GM23338 (cell line): ENCODE results near the gene MET. TPM values are rescaled to one million over a fixed set of nuclear protein-coding genes. Genes with fewer than 3 reads are reported as not detected.

Source experiments
- ATAC-seq: fragments of 200-7000 bp; cut with Tn5 transposase; 3 replicates; pipeline ENCODE4 v1.9.1; 2020
- DNase-seq: peaks from one replicate; pipeline ENCODE4 v3.0.0-alpha.2; 2015; ENCODE audit warnings: low spot score
- H2AFZ ChIP-seq: fragments of 200-600 bp; sonication (generic); 2 replicates; pipeline ENCODE4 v1.8.0; 2016; ENCODE audit warnings: antibody characterized with exemption, mild to moderate bottlenecking, moderate library complexity
- H3F3A ChIP-seq: fragments of 200-600 bp; sonication (generic); replicated peaks from 2 replicates; pipeline ENCODE4 v1.8.0; 2017; ENCODE audit warnings: antibody characterized with exemption, mixed run types, low read depth
- H3K27ac ChIP-seq: fragments of 200-600 bp; sonication (generic); 2 replicates; pipeline ENCODE4 v1.6.1; 2016; ENCODE audit warnings: low read depth
- H3K27me3 ChIP-seq: fragments of 200-600 bp; sonication (generic); 2 replicates; pipeline ENCODE4 v1.8.0; 2016; ENCODE audit warnings: mild to moderate bottlenecking, mixed run types, moderate library complexity; ENCODE audit not compliant: insufficient read depth
- H3K36me3 ChIP-seq: fragments of 200-600 bp; sonication (generic); 2 replicates; pipeline ENCODE4 v1.8.0; 2016; ENCODE audit warnings: mild to moderate bottlenecking; ENCODE audit not compliant: insufficient read depth
- H3K4me1 ChIP-seq: fragments of 200-600 bp; sonication (generic); 2 replicates; pipeline ENCODE4 v1.8.0; 2016; ENCODE audit warnings: mild to moderate bottlenecking, moderate library complexity; ENCODE audit not compliant: insufficient read depth
- H3K4me2 ChIP-seq: fragments of 200-600 bp; sonication (generic); 2 replicates; pipeline ENCODE4 v1.7.1; 2017; ENCODE audit warnings: mixed run types
- H3K4me3 ChIP-seq: fragments of 200-600 bp; sonication (generic); 2 replicates; pipeline ENCODE4 v1.6.1; 2016; ENCODE audit warnings: mixed run types
- H3K79me2 ChIP-seq: fragments of 200-600 bp; sonication (generic); replicated peaks from 2 replicates; pipeline ENCODE4 v1.8.0; 2017; ENCODE audit warnings: mild to moderate bottlenecking; ENCODE audit not compliant: insufficient read depth
- H3K9me2 ChIP-seq: fragments of 200-600 bp; sonication (generic); 2 replicates; pipeline ENCODE4 v1.8.0; 2017; ENCODE audit not compliant: insufficient read depth
- H4K20me1 ChIP-seq: fragments of 200-600 bp; sonication (generic); replicated peaks from 2 replicates; pipeline ENCODE4 v1.8.0; 2017; ENCODE audit warnings: mild to moderate bottlenecking; ENCODE audit not compliant: insufficient read depth
- H3K27ac Mint-ChIP-seq: 2 replicates; pipeline ENCODE4 v1.8.0; 2020; ENCODE audit warnings: inconsistent platforms, mild to moderate bottlenecking, moderate library complexity, mixed read lengths
- H3K27me3 Mint-ChIP-seq: 3 replicates; pipeline ENCODE4 v1.8.0; 2022; ENCODE audit warnings: low read depth, mild to moderate bottlenecking, moderate library complexity, mixed read lengths, inconsistent platforms; ENCODE audit not compliant: insufficient read depth, poor library complexity
- H3K36me3 Mint-ChIP-seq: 3 replicates; pipeline ENCODE4 v1.8.0; 2021; ENCODE audit warnings: low read depth, mild to moderate bottlenecking, inconsistent platforms, moderate library complexity, mixed read lengths
- H3K4me1 Mint-ChIP-seq: 3 replicates; pipeline ENCODE4 v1.8.0; 2020; ENCODE audit warnings: mild to moderate bottlenecking, inconsistent platforms, mixed read lengths
- H3K4me3 Mint-ChIP-seq: 3 replicates; pipeline ENCODE4 v1.8.0; 2021; ENCODE audit warnings: moderate library complexity, mild to moderate bottlenecking, inconsistent platforms, mixed read lengths
- H3K9me3 Mint-ChIP-seq: 3 replicates; pipeline ENCODE4 v1.8.0; 2020; ENCODE audit warnings: moderate library complexity, mild to moderate bottlenecking, inconsistent platforms, mixed read lengths
- EZH2 ChIP-seq: fragments of 200-600 bp; sonication (generic); IDR thresholded peaks from one replicate; pipeline ENCODE4 v1.8.0; 2017; ENCODE audit warnings: antibody characterized with exemption, mild to moderate bottlenecking, low read depth; ENCODE audit not compliant: unreplicated experiment
- EZH2phosphoT487 ChIP-seq: fragments of 200-600 bp; sonication (generic); IDR thresholded peaks from one replicate; pipeline ENCODE4 v1.8.1; 2018; ENCODE audit warnings: antibody characterized with exemption; ENCODE audit not compliant: unreplicated experiment
- JUNB ChIP-seq: IDR thresholded peaks from one replicate; pipeline ENCODE4 v1.6.1; 2016; ENCODE audit warnings: antibody characterized with exemption; ENCODE audit not compliant: unreplicated experiment
- NANOG ChIP-seq: IDR thresholded peaks from 2 replicates; pipeline ENCODE4 v1.6.1; 2016; ENCODE audit warnings: antibody characterized with exemption, borderline replicate concordance
- POLR2AphosphoS5 ChIP-seq: IDR thresholded peaks from 2 replicates; pipeline ENCODE4 v1.6.1; 2016; ENCODE audit warnings: antibody characterized with exemption, low read depth
- STAT1 ChIP-seq: IDR thresholded peaks from one replicate; pipeline ENCODE4 v1.6.1; 2016; ENCODE audit warnings: antibody characterized with exemption; ENCODE audit not compliant: unreplicated experiment
- ZNF114 ChIP-seq: fragments of 250-450 bp; sonication (Bioruptor Pico); IDR thresholded peaks from 2 replicates; pipeline ENCODE4 v1.5.0; 2020; ENCODE audit warnings: mild to moderate bottlenecking, moderate library complexity
- ZNF331 ChIP-seq: fragments of 250-450 bp; sonication (Bioruptor Pico); IDR thresholded peaks from 2 replicates; pipeline ENCODE4 v1.5.0; 2020; ENCODE audit warnings: low read depth, mild to moderate bottlenecking, moderate library complexity
- ZNF462 ChIP-seq: fragments of 250-450 bp; sonication (Bioruptor Pico); IDR thresholded peaks from 2 replicates; pipeline ENCODE4 v1.5.0; 2020; ENCODE audit warnings: mild to moderate bottlenecking, moderate library complexity
- polyA plus RNA-seq: library from polyadenylated mRNA; unstranded; fragments of >200 nt; fragmentation: Nextera tagmentation; extraction: Ambion mirVana; gene quantifications from 2 replicates; pipeline ENCODE4 v1.2.1, GENCODE V29; 2016
- total RNA-seq: library from RNA; depleted of rRNA; stranded (reverse); fragments of >200 nt; shearing (Covaris generic); gene quantifications from 2 replicates; pipeline ENCODE4 v1.2.3, GENCODE V29; 2014
- TF ChIP-seq, protein P1 (sequence below), 2 experiments: fragments of 200-600 bp in 1 of 2; sonication (generic) in 1 of 2; conservative IDR thresholded peaks; 2 replicates each; pipeline versions ENCODE4 v1.5.1 to v1.6.1; 2016 to 2017; ENCODE audit warnings: antibody characterized with exemption in 2 of 2, low read depth in 2 of 2, mild to moderate bottlenecking in 2 of 2, moderate library complexity in 1 of 2
- TF ChIP-seq, protein P2 (sequence below): IDR thresholded peaks from 2 replicates; pipeline ENCODE4 v1.6.1; 2016; ENCODE audit warnings: antibody characterized with exemption

Gene MET
- total and polyA plus RNA-seq, 2 experiments from 2014 or later = 4.8 to 23.1 TPM

GRCh38 chr7:116711790-116712189, 39.8 kb downstream of the MET start:
- ATAC-seq = no peak
- Histone ChIP-seq H2AFZ (no peak overlapping the region), H3F3A (no peaks in the 10 kb centered on the region), H3K4me3 (no peak overlapping the region), H3K36me3 (no peaks in the 10 kb centered on the region), H4K20me1 (no peaks in the 10 kb centered on the region), H3K27ac (no peak overlapping the region), H3K27me3 (no peaks in the 10 kb centered on the region), H3K4me2 (no peak overlapping the region), H3K9me2 (peaks cover 8% of the 10 kb centered on the region; the same call in 1 of the 2 replicates), H3K79me2 (no peaks in the 10 kb centered on the region), H3K4me1 (peaks cover 20% of the 10 kb centered on the region)
- Mint-ChIP-seq H3K27me3 (peaks cover 1% of the 10 kb centered on the region), H3K4me3 (no peak overlapping the region), H3K4me1 (peaks cover 16% of the 10 kb centered on the region), H3K9me3 (no peaks in the 10 kb centered on the region), H3K36me3 (no peaks in the 10 kb centered on the region), H3K27ac (no peak overlapping the region)
- TF ChIP-seq, protein P1, sequence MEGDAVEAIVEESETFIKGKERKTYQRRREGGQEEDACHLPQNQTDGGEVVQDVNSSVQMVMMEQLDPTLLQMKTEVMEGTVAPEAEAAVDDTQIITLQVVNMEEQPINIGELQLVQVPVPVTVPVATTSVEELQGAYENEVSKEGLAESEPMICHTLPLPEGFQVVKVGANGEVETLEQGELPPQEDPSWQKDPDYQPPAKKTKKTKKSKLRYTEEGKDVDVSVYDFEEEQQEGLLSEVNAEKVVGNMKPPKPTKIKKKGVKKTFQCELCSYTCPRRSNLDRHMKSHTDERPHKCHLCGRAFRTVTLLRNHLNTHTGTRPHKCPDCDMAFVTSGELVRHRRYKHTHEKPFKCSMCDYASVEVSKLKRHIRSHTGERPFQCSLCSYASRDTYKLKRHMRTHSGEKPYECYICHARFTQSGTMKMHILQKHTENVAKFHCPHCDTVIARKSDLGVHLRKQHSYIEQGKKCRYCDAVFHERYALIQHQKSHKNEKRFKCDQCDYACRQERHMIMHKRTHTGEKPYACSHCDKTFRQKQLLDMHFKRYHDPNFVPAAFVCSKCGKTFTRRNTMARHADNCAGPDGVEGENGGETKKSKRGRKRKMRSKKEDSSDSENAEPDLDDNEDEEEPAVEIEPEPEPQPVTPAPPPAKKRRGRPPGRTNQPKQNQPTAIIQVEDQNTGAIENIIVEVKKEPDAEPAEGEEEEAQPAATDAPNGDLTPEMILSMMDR (conservative IDR thresholded peaks at IDR 0.05; ENCODE audit: low read depth in 2 of 2) = no peak
- TF ChIP-seq STAT1 (no peak), ZNF114 (CRISPR knock-in tag) (no peak), POLR2AphosphoS5 (no peak), EZH2 (no peak), JUNB (no peak), NANOG (no peak), ZNF462 (CRISPR knock-in tag) (no peak), EZH2phosphoT487 (no peak), ZNF331 (CRISPR knock-in tag) (no peak)
- TF ChIP-seq, protein P2, sequence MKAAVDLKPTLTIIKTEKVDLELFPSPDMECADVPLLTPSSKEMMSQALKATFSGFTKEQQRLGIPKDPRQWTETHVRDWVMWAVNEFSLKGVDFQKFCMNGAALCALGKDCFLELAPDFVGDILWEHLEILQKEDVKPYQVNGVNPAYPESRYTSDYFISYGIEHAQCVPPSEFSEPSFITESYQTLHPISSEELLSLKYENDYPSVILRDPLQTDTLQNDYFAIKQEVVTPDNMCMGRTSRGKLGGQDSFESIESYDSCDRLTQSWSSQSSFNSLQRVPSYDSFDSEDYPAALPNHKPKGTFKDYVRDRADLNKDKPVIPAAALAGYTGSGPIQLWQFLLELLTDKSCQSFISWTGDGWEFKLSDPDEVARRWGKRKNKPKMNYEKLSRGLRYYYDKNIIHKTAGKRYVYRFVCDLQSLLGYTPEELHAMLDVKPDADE = no peak
- no peak for DNase-seq
